SKM-1 (cell line): ENCODE data around the gene NTN4.
"Not testable (repeated sequence)": the region's sequence is repeated elsewhere in the genome, so short reads cannot be mapped to it uniquely, and the experiment has no call there.

Experiments
- DNase-seq: peaks from one replicate; lab custom pipeline; 2025; ENCODE audit not compliant: unreplicated experiment; lab: John Stamatoyannopoulos, UW

NTN4 gene

GRCh38 chr12:95790033-95790916 lies at the start of gene NTN4:
Gene NTN4 (minus strand): TSS chr12:95790764. CDS start chr12:95790309, 455 bp downstream.
- DNase-seq = no peak

GRCh38 chr12:95838125-95838524 lies 47.6 kb upstream of the NTN4 start:
- DNase-seq = no peak

GRCh38 chr12:95837240-95838038 lies 46.9 kb upstream of the NTN4 start:
- no peak for DNase-seq

GRCh38 chr12:95836630-95837239 lies 46.2 kb upstream of the NTN4 start:
- no peak for DNase-seq

- DNase-seq = no peak
These were observed 45.6 kb upstream of the NTN4 start for GRCh38 chr12:95836185-95836609.

- no peak for DNase-seq
These were observed 44.0 kb upstream of the NTN4 start for GRCh38 chr12:95834572-95834971.

GRCh38 chr12:95830335-95831089 lies 39.9 kb upstream of the NTN4 start:
- no peak for DNase-seq

- DNase-seq = no peak
These were observed 38.8 kb upstream of the NTN4 start for GRCh38 chr12:95829395-95829794.

- no peak for DNase-seq
These were observed 29.6 kb upstream of the NTN4 start for GRCh38 chr12:95820096-95820703.

- no peak for DNase-seq
These were observed 25.2 kb upstream of the NTN4 start for GRCh38 chr12:95815632-95816212.

GRCh38 chr12:95812155-95812554 lies 21.6 kb upstream of the NTN4 start:
- DNase-seq = not testable (repeated sequence)

GRCh38 chr12:95810411-95810810 lies 19.8 kb upstream of the NTN4 start:
- DNase-seq = no peak

GRCh38 chr12:95809000-95809680 lies 18.6 kb upstream of the NTN4 start:
- no peak for DNase-seq

GRCh38 chr12:95808146-95808545 lies 17.6 kb upstream of the NTN4 start:
- no peak for DNase-seq

- no peak for DNase-seq
These were observed 15.5 kb upstream of the NTN4 start for GRCh38 chr12:95805864-95806671.

- no peak for DNase-seq
These were observed 13.7 kb upstream of the NTN4 start for GRCh38 chr12:95804291-95804690.

- DNase-seq = no peak
These were observed 13.3 kb upstream of the NTN4 start for GRCh38 chr12:95803817-95804216.

GRCh38 chr12:95802482-95803270 lies 12.1 kb upstream of the NTN4 start:
- no peak for DNase-seq
